ENCODE results near the gene IL12RB2.

Gene IL12RB2

GRCh38 chr1:67420835-67421492, 113.3 kb downstream of the IL12RB2 start:
- no peak for DNase-seq (ENCODE audit: low read depth, low spot score)
- no peak overlapping the region for H3K4me3 ChIP-seq (ENCODE audit: low read length)

GRCh38 chr1:67427465-67427864, 119.8 kb downstream of the IL12RB2 start:
- H3K4me3 ChIP-seq (ENCODE audit: low read length) = no peak overlapping the region
- no peak for DNase-seq (ENCODE audit: low read depth, low spot score)

- H3K4me3 ChIP-seq (ENCODE audit: low read length) = peak overlapping the region; percentile 85
- no peak for DNase-seq (ENCODE audit: low read depth, low spot score)
These were observed 120.3 kb downstream of the IL12RB2 start for GRCh38 chr1:67427947-67428346.

DNA sequence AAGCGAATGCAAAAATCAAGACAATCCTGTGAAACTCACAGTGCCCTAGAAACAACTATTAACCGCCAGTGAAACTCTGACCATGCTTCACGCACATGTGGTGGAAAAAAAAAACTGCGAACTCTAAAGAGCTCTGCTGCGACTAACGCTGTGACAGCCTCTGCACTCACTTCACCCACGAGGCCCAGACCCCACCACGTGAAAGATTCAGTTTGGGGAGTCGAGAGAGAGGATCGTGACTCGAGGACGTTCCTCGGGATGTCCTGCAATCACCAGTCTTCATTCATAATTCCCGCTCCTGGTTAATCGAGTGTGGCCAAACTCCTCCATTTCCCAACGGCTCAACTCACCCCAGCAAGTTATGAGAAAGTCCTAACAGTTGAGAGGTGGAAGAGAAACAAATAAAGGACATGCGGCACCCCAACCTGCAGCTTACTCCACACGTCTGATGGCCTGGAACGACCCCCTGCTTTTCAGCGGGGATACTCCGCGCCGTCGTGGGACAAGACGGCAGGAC, 121.4 kb downstream of the IL12RB2 start:
- no peak for DNase-seq (ENCODE audit: low read depth, low spot score)
- H3K4me3 ChIP-seq (ENCODE audit: low read length) = peak overlapping the region; percentile 85

DNA sequence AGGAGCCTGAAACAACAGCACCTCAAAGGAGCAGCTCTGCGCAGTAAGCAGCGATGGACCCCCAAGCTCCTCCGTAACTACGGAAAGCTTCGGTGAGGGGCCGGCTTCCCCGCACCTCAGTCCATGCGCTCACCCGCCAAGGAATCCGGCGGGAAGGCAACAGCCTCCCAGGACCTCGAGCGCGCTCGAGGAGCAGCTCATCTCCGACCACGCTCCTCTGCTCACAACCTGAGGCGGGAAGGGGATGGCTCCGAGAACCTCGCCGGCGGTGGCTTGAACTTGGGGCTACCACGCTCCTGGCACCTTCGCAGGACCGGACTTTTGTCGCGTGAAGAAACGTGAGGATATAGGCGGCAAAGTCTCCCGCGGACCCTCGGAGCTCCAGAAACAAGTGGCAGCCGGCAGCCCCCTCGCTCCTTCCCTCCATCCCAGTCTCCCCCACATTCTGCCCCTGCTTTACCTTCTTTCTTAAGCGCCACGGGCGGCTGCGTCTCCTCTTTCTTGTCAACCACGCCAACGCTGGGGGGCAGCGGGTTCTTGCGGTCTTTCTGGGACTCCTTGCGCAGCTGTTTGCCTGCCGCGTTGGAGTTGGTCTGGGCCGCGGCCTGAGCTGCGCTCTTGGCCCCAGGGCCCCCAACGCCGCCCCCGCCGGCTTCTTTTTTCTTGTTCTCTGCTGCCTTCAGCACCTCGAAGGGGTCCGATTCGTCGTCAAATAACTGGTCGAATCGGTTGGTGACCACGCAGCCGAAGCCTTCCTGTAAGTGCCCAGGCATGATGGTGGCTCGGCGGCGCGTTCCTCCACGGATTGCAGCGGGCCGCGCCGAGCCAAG, 122.1 kb downstream of the IL12RB2 start:
- DNase-seq (ENCODE audit: low read depth, low spot score) = no peak
- peak overlapping the region; percentile 85 for H3K4me3 ChIP-seq (ENCODE audit: low read length)

- H3K4me3 ChIP-seq (ENCODE audit: low read length) = peak within 1 kb of the TSS; percentile 85
- DNase-seq (ENCODE audit: low read depth, low spot score) = peak; percentile 98
These were observed 122.9 kb downstream of the IL12RB2 start, which contains the start of gene SERBP1 for GRCh38 chr1:67430358-67431155. Gene SERBP1, minus strand, starts transcription at chr1:67430402. Its CDS starts 102 bp downstream, at chr1:67430300.

DNA sequence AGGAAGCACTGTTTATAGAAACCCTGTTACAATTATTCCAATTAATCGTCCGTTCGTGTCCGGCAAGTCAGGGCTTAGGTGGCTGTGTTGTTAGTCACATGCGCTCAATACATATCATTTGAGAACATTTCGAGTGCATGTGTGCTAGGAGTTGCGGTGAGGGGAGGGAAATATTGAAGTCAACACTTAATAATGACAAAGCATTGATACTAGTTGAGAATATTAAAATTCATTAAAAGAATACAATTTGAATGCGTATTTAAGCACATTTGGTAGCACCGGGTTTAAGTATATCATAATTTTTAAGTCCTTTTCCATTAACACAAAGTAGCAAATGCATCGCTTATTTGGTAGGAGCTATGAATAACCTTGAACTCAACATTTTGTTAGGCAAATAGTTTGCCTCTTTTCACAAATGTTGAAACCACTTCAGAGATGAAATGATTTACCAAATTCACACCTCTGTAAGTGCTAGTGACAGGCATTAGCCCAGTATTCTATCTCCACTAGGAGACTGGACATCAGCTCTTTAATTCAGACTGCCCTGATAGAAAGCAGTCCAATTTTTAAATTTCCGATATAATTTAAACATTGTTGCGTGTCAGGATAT, 123.6 kb downstream of the IL12RB2 start:
- DNase-seq (ENCODE audit: low read depth, low spot score) = no peak
- H3K4me3 ChIP-seq (ENCODE audit: low read length) = peak overlapping the region; percentile 85

DNA sequence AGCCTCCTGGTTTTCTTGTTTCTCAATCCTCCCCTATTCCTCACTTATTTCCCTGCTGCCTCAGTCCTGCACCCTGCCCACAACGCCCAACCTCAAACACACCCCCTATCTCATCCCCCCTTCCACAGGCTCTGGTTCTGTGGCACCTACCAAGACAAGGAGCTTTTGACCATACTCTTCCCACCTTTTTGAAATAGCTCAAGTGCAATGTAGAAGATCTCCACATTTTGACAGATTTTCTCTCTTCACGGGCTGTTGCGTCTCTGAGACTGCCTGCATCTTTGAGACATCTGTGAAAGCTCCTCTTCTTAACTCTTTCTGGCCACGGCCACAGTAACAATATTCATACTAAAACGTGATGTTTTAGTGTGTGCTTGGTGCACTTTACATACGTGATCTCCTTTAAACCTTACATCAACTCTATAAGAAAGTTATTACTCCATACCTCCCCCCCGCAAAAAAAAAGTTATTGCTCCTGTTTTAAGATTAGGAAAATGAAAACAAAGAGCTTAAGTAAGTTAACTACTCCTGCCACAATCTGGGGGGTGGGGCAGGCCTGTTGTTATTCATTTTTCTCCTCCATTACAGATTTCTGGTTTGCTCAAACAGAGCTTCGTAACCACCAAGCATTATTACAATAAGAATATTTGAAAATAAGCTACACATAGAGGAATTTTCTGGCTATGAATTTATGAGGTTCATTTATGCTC, 124.4 kb downstream of the IL12RB2 start:
- no peak for DNase-seq (ENCODE audit: low read depth, low spot score)
- H3K4me3 ChIP-seq (ENCODE audit: low read length) = no peak overlapping the region

DNA sequence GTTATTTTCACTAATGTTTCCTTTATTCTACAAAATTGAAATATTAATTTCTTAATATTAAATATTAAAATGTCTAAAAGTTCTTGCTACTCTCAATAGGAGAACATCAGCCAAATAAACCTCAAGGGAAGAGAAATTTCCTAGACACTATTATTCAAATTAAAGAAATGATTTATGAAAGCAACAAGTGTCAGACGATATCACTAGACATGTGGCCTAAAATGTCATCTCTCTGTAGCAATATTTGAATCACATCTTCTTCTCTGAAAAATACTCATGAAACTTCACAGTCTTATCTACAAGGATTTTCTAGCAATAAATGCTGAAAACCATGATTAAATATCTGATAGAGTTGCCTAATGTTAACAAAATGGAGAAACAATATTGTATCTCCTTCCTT, 125.1 kb downstream of the IL12RB2 start:
- no peak overlapping the region for H3K4me3 ChIP-seq (ENCODE audit: low read length)
- DNase-seq (ENCODE audit: low read depth, low spot score) = no peak

GRCh38 chr1:67433837-67434236, 126.2 kb downstream of the IL12RB2 start:
- H3K4me3 ChIP-seq (ENCODE audit: low read length) = no peak overlapping the region
- DNase-seq (ENCODE audit: low read depth, low spot score) = no peak

DNA sequence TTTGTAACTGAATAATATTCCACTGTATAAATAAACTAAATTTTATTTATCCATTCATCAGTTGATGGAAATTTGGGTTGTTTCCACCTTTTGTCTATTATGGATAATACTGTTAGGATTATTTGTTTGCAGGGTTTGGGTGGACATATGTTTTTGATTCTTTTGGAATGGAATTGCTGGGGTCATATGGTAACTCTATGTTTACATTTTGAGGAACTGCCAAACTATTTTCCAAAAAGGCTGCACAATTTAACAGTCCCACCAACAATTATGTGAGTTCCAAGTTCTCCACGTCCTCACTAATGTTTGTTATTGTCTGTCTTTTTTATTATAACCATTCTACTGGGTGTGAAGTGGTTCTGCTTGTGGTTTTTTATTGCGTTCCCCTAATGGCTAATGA, 126.8 kb downstream of the IL12RB2 start:
- no peak for DNase-seq (ENCODE audit: low read depth, low spot score)
- H3K4me3 ChIP-seq (ENCODE audit: low read length) = no peak overlapping the region

GRCh38 chr1:67436511-67437055, 128.9 kb downstream of the IL12RB2 start:
- DNase-seq (ENCODE audit: low read depth, low spot score) = no peak
- H3K4me3 ChIP-seq (ENCODE audit: low read length) = no peak overlapping the region

DNA sequence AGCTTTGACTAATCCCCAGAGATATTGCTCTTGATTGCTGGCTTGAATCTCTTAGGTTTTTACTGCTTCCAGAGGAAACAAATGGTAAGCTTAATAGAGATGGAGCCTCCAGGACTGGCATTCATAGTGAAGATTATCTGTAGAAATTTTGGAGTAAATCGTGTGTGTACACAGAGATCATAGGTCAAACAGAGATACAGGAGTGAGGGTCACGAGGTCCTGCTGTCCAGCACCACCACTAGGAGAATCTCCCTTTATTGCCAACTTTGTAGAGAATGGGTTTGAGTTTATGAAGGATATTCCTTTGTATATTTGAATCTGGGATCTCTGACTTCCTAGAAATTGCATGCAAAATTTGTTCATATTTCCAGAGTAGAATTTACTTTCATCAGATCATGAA, 130.3 kb downstream of the IL12RB2 start:
- DNase-seq (ENCODE audit: low read depth, low spot score) = no peak
- no peak overlapping the region for H3K4me3 ChIP-seq (ENCODE audit: low read length)

GRCh38 chr1:67439277-67440029, 131.8 kb downstream of the IL12RB2 start:
- DNase-seq (ENCODE audit: low read depth, low spot score) = no peak
- no peak overlapping the region for H3K4me3 ChIP-seq (ENCODE audit: low read length)

DNA sequence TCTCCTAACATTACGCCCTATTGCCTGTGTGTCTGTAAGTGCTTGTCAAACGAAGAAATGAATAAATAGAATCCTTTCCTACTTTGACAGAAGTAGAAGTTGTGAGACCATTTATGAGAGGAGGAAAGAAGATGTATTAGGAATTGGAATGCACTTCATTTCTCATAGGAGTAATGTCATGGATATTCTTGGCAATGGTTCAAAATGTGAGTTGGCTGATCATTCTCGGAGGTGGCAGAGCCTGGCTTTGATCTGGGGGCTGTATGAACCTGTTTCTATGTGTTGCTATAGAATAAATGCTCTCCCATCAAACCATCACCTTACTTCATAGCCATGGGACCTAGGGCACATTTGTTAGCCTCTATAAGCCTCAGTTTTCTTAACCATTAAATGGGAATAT, 132.7 kb downstream of the IL12RB2 start:
- DNase-seq (ENCODE audit: low read depth, low spot score) = no peak
- H3K4me3 ChIP-seq (ENCODE audit: low read length) = no peak overlapping the region

DNA sequence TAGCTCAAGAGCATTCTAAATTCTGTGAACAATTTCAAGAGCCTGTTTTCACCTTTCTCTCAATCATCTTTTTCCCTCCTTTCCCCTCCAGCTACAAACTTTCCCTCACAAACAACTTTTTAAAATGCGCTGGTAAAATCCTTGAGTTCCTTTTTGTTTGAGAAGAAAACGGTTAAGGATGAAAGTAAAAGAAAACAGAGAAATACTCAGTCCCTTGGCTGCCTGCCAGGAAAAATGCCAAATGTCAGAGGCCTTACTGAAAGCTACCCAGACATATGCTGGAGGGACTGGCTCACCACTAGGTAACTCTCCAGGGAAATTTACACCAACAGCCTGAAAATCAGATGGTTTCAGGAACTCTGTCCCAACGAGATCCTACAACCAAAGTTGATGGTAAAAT, 133.5 kb downstream of the IL12RB2 start:
- no peak for DNase-seq (ENCODE audit: low read depth, low spot score)

DNA sequence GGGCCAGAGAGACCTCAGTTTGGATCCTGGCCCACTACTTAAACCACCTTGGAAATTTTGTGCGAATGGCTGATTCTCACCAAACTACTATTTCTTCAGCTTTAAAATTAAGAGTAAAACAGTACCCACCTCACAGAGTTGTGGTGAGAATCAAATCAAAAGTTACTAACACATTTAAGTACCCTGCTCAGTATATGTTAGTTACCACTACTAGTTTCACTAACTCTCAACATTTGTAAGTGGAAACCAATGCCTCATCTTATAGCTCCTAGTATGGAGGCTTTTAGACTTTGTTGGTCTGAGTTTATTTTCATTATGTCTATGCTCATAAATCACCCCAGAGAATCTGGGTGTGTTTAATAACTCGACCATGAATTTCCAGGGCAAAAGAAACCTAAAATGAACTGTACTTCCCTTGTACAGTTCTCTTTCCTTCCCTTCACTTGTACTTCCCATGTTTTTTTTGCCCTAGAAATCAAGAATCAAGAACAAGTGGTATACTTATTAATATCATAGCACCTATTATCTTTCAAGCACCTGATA, 134.1 kb downstream of the IL12RB2 start:
- H3K4me3 ChIP-seq (ENCODE audit: low read length) = no peak overlapping the region
- no peak for DNase-seq (ENCODE audit: low read depth, low spot score)

More for the DNA sequence above, 133.5 kb downstream of the IL12RB2 start:
- no peak overlapping the region for H3K4me3 ChIP-seq (ENCODE audit: low read length)
